ENCODE results near the gene SLC35B4. TPM values are rescaled to one million over a fixed set of nuclear protein-coding genes. Genes with fewer than 3 reads are reported as not detected.

Gene SLC35B4, protein sequence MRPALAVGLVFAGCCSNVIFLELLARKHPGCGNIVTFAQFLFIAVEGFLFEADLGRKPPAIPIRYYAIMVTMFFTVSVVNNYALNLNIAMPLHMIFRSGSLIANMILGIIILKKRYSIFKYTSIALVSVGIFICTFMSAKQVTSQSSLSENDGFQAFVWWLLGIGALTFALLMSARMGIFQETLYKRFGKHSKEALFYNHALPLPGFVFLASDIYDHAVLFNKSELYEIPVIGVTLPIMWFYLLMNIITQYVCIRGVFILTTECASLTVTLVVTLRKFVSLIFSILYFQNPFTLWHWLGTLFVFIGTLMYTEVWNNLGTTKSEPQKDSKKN
- 10 to 100 TPM in 1 of 4 donors, 1 to 10 TPM in 3; 2.7 to 11.8 (median 4.1) TPM for polyA plus RNA-seq
- long read RNA-seq, donor 1, full-length matches to known transcripts: 2 of 2 reads
- long read RNA-seq, donor 1, partial matches to known transcripts: 0 of 2 reads
- long read RNA-seq, donor 1, other reads (novel, unspliced or antisense): 0 of 2 reads
- long read RNA-seq, donor 2, full-length matches to known transcripts: 1 of 1 reads
- long read RNA-seq, donor 2, partial matches to known transcripts: 0 of 1 reads
- long read RNA-seq, donor 2, other reads (novel, unspliced or antisense): 0 of 1 reads
- long read RNA-seq, donor 3, full-length matches to known transcripts: 1 of 1 reads
- long read RNA-seq, donor 3, partial matches to known transcripts: 0 of 1 reads
- long read RNA-seq, donor 3, other reads (novel, unspliced or antisense): 0 of 1 reads
- long read RNA-seq, donor 4, full-length matches to known transcripts: 1 of 1 reads
- long read RNA-seq, donor 4, partial matches to known transcripts: 0 of 1 reads
- long read RNA-seq, donor 4, other reads (novel, unspliced or antisense): 0 of 1 reads
- long read RNA-seq, donor 5, full-length matches to known transcripts: 1 of 1 reads
- long read RNA-seq, donor 5, partial matches to known transcripts: 0 of 1 reads
- long read RNA-seq, donor 5, other reads (novel, unspliced or antisense): 0 of 1 reads
- long read RNA-seq, donor 6: 0 reads
- long read RNA-seq, donor 7, full-length matches to known transcripts: 2 of 2 reads
- long read RNA-seq, donor 7, partial matches to known transcripts: 0 of 2 reads
- long read RNA-seq, donor 7, other reads (novel, unspliced or antisense): 0 of 2 reads
- long read RNA-seq, donor 8, full-length matches to known transcripts: 1 of 1 reads
- long read RNA-seq, donor 8, partial matches to known transcripts: 0 of 1 reads
- long read RNA-seq, donor 8, other reads (novel, unspliced or antisense): 0 of 1 reads
- long read RNA-seq, donor 9: 0 reads
- long read RNA-seq, donor 10, full-length matches to known transcripts: 3 of 3 reads
- long read RNA-seq, donor 10, partial matches to known transcripts: 0 of 3 reads
- long read RNA-seq, donor 10, other reads (novel, unspliced or antisense): 0 of 3 reads

DNA sequence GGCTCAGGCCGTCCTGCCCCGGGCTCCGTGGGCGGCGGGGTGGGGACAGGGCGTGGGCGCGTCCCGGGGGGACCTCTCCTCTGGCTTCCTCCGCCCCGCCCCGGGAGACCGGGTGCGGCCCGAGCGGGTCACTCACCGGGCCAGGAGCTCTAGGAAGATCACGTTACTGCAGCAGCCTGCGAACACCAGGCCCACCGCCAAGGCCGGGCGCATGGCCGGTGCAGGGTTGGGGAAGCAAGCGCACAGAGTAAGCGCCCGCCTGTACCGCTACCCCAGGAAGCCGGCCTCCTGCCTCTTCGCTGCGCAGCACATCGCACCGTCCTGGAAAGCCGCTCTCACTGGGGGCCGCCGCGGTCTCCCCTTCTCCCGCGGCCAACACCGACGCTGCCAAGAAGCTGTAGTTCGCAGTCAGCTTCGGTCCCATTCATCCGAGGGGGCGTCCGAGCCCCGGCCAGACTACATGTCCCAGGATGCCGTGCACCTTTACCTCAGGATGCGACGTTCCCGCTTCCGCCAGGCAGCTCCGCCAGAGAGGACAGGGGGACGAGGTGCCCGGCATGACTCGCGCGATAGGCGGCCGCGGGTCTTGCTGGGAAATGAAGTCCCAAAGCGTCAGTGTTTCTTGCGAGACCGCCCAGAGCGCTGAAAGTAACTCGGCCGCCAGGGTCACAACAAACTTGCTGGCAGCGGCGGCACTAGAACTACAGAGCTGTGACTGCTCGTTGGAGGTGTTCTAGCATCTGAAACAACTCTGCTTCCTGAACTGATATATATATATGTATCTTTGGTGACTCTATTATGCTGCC, at the start of gene SLC35B4:
Gene SLC35B4 (minus strand): TSS at position 392 of the 806 bp plus-strand sequence. CDS start 179 bp downstream, at position 213.
- H3K4me1 ChIP-seq (ENCODE audit: control insufficient read depth in 3 of 3, insufficient read depth in 2 of 3, low read depth in 1 of 3, low read length in 2 of 3): peaks cover 2 to 8% (median 7%) of the 10 kb centered on the region in 3 donors
- peaks cover 0 to 6% of the 10 kb centered on the region in 2 donors for H3K9me3 ChIP-seq (ENCODE audit: control insufficient read depth in 2 of 2, insufficient read depth in 1 of 2, low read depth in 1 of 2, low read length in 1 of 2)
- DNase-seq (peak; percentile 97), FAIRE-seq (no peak)
- H3K27me3 ChIP-seq (ENCODE audit: control insufficient read depth in 3 of 3, insufficient read depth in 3 of 3, low read length in 3 of 3): peaks cover 0 to 2% (median 0%) of the 10 kb centered on the region in 3 donors
- peaks cover 0 to 3% (median 0%) of the 10 kb centered on the region in 3 donors for H3K36me3 ChIP-seq (ENCODE audit: control insufficient read depth in 3 of 3, insufficient read depth in 2 of 3, low read depth in 1 of 3, low read length in 3 of 3)
- peak within 1 kb of the TSS; percentile 80 to 86 (median 86) for H3K27ac ChIP-seq (ENCODE audit: low read depth in 1 of 3, low read length in 2 of 3)
- WGBS, 3 donors: 0% methylated on average over 55 to 69 of the region's 69 CpGs
- peak within 1 kb of the TSS; percentile 86 to 98 (median 93) for H3K4me3 ChIP-seq (ENCODE audit: low read depth in 1 of 3, low read length in 3 of 3)

- DNase-seq (peak; percentile 30 to 42), FAIRE-seq (no peak)
- WGBS, 3 donors: 72 to 94% (median 94%) methylated on average over 1 of the region's 1 CpG
- no peaks in the 10 kb centered on the region for H3K27me3 ChIP-seq (ENCODE audit: control insufficient read depth in 3 of 3, insufficient read depth in 3 of 3, low read length in 3 of 3)
- no peak overlapping the region for H3K4me3 ChIP-seq (ENCODE audit: low read depth in 1 of 3, low read length in 3 of 3)
- H3K36me3 ChIP-seq (ENCODE audit: control insufficient read depth in 3 of 3, insufficient read depth in 2 of 3, low read depth in 1 of 3, low read length in 3 of 3): no peaks in the 10 kb centered on the region
- no peaks in the 10 kb centered on the region for H3K9me3 ChIP-seq (ENCODE audit: control insufficient read depth in 2 of 2, insufficient read depth in 1 of 2, low read depth in 1 of 2, low read length in 1 of 2)
- H3K4me1 ChIP-seq (ENCODE audit: control insufficient read depth in 3 of 3, insufficient read depth in 2 of 3, low read depth in 1 of 3, low read length in 2 of 3): peaks cover 0 to 21% (median 5%) of the 10 kb centered on the region in 3 donors
- H3K27ac ChIP-seq (ENCODE audit: low read depth in 1 of 3, low read length in 2 of 3): peak overlapping the region in 1 of 3 donors; percentile 85
Observed at GRCh38 chr7:134366481-134366880, 49.8 kb upstream of the SLC35B4 start.

DNA sequence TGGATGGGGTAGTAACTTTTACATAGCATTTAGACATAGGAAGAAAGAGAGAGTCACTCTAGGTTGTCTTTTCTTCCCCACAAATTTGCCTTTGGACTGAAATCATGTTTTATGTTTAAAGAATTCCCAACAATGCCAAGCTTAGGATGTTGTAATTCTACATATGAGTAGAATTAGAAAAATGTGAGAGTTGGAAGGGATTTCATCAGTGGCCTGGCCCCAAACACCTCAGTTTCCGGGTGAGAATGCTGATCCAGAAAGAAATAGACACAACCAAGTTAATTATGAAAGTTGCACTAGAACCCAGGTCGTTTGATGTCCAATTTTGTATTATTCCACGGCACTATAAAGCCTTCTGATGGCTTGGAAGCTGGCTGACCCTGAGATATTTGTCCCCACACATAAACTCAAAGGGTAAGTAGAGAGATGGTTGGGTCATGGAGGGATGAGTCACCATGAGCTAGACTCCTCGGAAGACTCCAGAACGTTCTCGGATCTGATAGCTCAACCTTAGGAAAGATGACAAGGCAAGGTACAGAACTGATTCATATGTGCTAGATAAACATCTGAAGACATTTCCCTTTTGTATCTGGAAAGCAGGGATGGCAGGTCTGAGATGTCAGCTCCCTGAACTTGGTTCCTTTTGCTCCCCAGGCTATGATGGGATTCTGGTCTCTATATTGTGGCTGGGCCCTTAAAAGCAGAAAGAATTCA, 48.8 kb upstream of the SLC35B4 start:
- DNase-seq (peak in 1 of 2 donors; percentile 87), FAIRE-seq (no peak)
- Histone ChIP-seq H3K9me3 (ENCODE audit: control insufficient read depth in 2 of 2, insufficient read depth in 1 of 2, low read depth in 1 of 2, low read length in 1 of 2) (no peaks in the 10 kb centered on the region), H3K36me3 (ENCODE audit: control insufficient read depth in 3 of 3, insufficient read depth in 2 of 3, low read depth in 1 of 3, low read length in 3 of 3) (no peaks in the 10 kb centered on the region), H3K27me3 (ENCODE audit: control insufficient read depth in 3 of 3, insufficient read depth in 3 of 3, low read length in 3 of 3) (no peaks in the 10 kb centered on the region), H3K4me1 (ENCODE audit: control insufficient read depth in 3 of 3, insufficient read depth in 2 of 3, low read depth in 1 of 3, low read length in 2 of 3) (peaks cover 0 to 21% (median 5%) of the 10 kb centered on the region in 3 donors), H3K27ac (ENCODE audit: low read depth in 1 of 3, low read length in 2 of 3) (peak overlapping the region in 2 of 3 donors; percentile 78 to 85), H3K4me3 (ENCODE audit: low read depth in 1 of 3, low read length in 3 of 3) (no peak overlapping the region)
- WGBS, 3 donors: 41 to 70% (median 56%) methylated on average over 6 of the region's 6 CpGs

- Histone ChIP-seq H3K27me3 (ENCODE audit: control insufficient read depth in 3 of 3, insufficient read depth in 3 of 3, low read length in 3 of 3) (no peaks in the 10 kb centered on the region), H3K36me3 (ENCODE audit: control insufficient read depth in 3 of 3, insufficient read depth in 2 of 3, low read depth in 1 of 3, low read length in 3 of 3) (no peaks in the 10 kb centered on the region), H3K27ac (ENCODE audit: low read depth in 1 of 3, low read length in 2 of 3) (peak overlapping the region in 1 of 3 donors; percentile 35), H3K4me1 (ENCODE audit: control insufficient read depth in 3 of 3, insufficient read depth in 2 of 3, low read depth in 1 of 3, low read length in 2 of 3) (peaks cover 0 to 21% (median 5%) of the 10 kb centered on the region in 3 donors), H3K4me3 (ENCODE audit: low read depth in 1 of 3, low read length in 3 of 3) (no peak overlapping the region), H3K9me3 (ENCODE audit: control insufficient read depth in 2 of 2, insufficient read depth in 1 of 2, low read depth in 1 of 2, low read length in 1 of 2) (no peaks in the 10 kb centered on the region)
- FAIRE-seq (no peak), DNase-seq (peak; percentile 34 to 98)
Observed at GRCh38 chr7:134364619-134365037, 47.9 kb upstream of the SLC35B4 start.

- H3K27me3 ChIP-seq (ENCODE audit: control insufficient read depth in 3 of 3, insufficient read depth in 3 of 3, low read length in 3 of 3): no peaks in the 10 kb centered on the region
- DNase-seq (no peak), FAIRE-seq (no peak)
- H3K27ac ChIP-seq (ENCODE audit: low read depth in 1 of 3, low read length in 2 of 3): no peak overlapping the region
- no peaks in the 10 kb centered on the region for H3K9me3 ChIP-seq (ENCODE audit: control insufficient read depth in 2 of 2, insufficient read depth in 1 of 2, low read depth in 1 of 2, low read length in 1 of 2)
- H3K36me3 ChIP-seq (ENCODE audit: control insufficient read depth in 3 of 3, insufficient read depth in 2 of 3, low read depth in 1 of 3, low read length in 3 of 3): no peaks in the 10 kb centered on the region
- H3K4me1 ChIP-seq (ENCODE audit: control insufficient read depth in 3 of 3, insufficient read depth in 2 of 3, low read depth in 1 of 3, low read length in 2 of 3): peaks cover 0 to 7% (median 5%) of the 10 kb centered on the region in 3 donors
- no peak overlapping the region for H3K4me3 ChIP-seq (ENCODE audit: low read depth in 1 of 3, low read length in 3 of 3)
- WGBS, 3 donors: 81 to 87% (median 86%) methylated on average over 8 of the region's 8 CpGs
Observed at GRCh38 chr7:134362587-134363483, 46.1 kb upstream of the SLC35B4 start.

GRCh38 chr7:134359787-134360432, 43.2 kb upstream of the SLC35B4 start:
- FAIRE-seq (no peak), DNase-seq (no peak)
- Histone ChIP-seq H3K36me3 (ENCODE audit: control insufficient read depth in 3 of 3, insufficient read depth in 2 of 3, low read depth in 1 of 3, low read length in 3 of 3) (no peaks in the 10 kb centered on the region), H3K27ac (ENCODE audit: low read depth in 1 of 3, low read length in 2 of 3) (no peak overlapping the region), H3K4me1 (ENCODE audit: control insufficient read depth in 3 of 3, insufficient read depth in 2 of 3, low read depth in 1 of 3, low read length in 2 of 3) (peaks cover 0 to 2% (median 0%) of the 10 kb centered on the region in 3 donors), H3K4me3 (ENCODE audit: low read depth in 1 of 3, low read length in 3 of 3) (no peak overlapping the region), H3K9me3 (ENCODE audit: control insufficient read depth in 2 of 2, insufficient read depth in 1 of 2, low read depth in 1 of 2, low read length in 1 of 2) (no peaks in the 10 kb centered on the region), H3K27me3 (ENCODE audit: control insufficient read depth in 3 of 3, insufficient read depth in 3 of 3, low read length in 3 of 3) (no peaks in the 10 kb centered on the region)
- 68 to 77% (median 74%) methylated on average over 5 of the region's 5 CpGs for WGBS, 3 donors

Measured in small intestine (tissue), 16 donors.